GM21723 (cell line): ENCODE results near the gene ACOXL.
A peak's percentile ranks its signal among the peaks of the same experiment; 100 is the strongest.

ENCODE experiments used
- ATAC-seq: cut with Tn5 transposase; IDR thresholded peaks from one replicate; pipeline ENCODE4 v1.9.1; 2021; ENCODE audit warnings: mild to moderate bottlenecking, moderate library complexity; ENCODE audit not compliant: unreplicated experiment

Gene ACOXL

DNA sequence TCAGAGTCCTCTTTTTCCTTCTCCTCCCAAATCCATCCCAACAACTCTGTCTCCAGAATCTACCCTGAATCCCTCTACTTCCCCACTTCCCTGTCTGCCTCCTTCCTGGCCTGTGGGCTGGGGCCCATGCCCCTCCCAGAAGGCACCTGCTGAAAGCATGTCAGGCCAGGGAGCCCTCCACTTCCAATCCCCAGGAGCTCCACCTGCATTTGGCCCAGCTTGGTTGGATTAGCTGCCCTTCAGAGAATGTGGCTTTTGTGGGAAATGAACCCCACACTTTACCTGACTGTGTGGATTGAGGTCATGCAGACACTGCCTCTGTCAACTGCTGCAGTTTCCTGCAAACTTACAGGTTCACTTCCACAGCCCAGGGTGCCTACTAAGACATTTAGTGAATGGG lies 58.5 kb downstream of the ACOXL start:
- ATAC-seq, result no peak

DNA sequence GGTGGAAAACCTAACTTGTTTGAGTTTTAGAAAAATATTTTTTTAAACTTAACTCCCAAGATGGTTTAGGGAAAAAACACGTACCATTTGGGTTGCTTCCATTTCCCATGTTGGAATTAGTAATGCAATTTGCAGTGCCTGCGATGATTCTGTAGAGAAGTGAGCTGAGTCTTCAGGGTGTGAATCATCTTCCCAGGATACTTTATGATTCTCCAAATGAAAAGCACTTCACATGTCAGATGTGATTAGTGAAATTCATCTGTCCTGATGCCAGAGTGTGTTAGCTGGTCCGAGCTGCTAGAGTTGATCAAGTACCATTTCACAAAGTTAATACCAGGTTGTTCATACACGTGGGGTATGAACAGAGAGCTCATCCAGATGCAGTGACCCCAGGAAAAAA lies 59.1 kb downstream of the ACOXL start:
- no peak for ATAC-seq

DNA sequence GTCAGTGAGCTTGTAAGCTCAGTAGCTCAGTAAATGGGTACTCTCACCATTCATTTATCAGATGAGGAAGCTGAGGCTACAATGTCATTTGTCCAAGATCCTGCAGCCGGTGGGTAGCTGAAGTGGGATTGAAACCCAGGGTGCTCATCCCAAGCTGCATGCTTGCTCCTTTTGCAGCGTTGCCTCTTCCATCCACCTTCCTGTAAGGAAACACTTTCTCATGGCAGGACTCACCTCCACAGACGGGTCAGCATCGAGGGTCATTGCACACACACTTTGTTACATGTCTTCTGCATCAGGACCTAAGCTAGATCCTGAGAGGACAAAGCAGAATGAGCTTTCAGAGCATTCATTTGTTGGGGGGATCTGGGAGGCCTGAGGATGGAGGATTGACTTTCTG lies 60.7 kb downstream of the ACOXL start:
- ATAC-seq, result no peak

DNA sequence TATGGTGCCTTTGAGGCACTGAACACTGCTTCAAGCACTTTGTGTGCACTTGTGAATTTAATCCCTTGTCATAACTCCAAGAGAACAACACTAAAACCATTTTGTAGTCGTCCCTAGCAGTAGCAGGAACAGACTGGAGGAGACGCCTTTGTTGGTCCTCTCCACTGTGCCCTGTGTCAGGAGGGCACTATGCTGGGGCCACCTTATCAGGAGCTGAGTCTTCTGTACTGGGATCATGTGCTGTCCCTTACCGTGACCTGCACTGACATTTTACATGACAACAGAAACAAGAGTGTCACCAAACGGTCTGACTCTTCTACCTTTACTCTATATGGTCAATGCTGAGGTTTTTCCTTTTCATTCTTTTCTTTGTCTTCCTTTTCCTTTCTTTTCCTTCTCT lies 62.0 kb downstream of the ACOXL start:
- ATAC-seq, result no peak

DNA sequence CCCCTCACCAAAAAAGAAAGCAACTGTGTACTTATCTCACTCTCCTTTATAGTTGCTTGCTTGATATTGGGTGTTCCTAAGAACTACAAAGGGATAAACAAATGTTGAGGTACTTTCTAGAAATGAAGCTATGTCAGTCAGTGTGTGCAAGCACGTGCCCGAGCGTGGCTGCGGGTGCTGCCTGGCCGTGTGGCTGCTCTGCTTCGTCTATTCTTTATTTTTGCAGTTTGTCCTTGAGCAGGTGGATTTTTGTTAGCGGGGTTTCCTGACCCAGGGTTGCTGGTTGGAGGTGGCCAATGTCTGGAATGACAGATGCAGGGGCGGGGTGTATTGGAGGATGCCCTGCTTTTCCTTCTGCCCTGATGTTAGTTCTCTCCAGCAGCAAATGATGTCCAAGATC lies 62.6 kb downstream of the ACOXL start:
- ATAC-seq, result no peak

DNA sequence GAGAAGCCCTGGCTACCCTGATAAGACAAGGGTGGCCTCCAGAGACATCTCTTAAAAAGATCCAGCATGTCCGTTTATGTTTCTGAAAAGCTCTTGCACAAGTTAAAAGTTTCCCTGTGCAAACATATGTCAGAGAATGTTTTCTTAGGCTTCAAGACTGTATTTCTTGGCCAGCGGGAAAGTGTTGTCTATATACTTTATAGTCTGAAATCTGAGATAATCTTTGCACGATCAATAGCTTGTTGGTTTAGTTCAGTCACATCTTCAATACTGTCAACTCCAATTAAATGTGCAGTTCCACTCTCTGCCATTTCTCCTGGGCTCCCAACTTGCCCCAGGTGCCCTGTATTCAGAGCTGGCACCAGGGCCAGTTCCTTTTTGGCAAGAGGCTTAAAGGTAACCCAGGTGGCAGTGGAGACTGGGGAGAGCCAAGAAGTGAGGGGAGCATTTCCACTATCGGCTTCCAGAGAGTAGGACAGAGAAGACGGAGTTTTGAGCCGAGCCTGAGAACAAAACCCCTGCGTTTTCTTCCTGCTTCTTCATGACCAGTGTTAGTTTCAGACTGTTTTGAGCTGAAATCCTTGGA lies 64.4 kb downstream of the ACOXL start:
- no peak for ATAC-seq

DNA sequence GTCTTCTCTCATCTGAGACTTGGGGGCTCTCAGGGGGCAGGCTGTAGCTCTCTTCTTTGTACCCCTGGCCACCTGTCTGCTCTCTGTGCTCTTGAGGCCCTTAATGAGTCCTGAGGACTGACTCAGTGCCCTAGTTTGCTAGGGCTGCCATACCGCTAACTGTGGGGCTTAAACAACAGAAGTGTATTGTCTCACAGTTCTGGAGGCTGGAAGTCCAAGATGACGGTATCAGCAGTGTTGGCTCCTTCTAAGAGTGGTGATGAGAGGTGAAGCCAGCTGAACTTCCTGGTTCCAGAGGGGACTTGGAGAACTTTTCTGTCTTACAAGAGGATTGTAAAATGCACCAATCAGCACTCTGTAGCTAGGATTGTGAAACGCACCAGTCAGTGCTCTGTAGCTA lies 67.0 kb downstream of the ACOXL start:
- ATAC-seq, result no peak

DNA sequence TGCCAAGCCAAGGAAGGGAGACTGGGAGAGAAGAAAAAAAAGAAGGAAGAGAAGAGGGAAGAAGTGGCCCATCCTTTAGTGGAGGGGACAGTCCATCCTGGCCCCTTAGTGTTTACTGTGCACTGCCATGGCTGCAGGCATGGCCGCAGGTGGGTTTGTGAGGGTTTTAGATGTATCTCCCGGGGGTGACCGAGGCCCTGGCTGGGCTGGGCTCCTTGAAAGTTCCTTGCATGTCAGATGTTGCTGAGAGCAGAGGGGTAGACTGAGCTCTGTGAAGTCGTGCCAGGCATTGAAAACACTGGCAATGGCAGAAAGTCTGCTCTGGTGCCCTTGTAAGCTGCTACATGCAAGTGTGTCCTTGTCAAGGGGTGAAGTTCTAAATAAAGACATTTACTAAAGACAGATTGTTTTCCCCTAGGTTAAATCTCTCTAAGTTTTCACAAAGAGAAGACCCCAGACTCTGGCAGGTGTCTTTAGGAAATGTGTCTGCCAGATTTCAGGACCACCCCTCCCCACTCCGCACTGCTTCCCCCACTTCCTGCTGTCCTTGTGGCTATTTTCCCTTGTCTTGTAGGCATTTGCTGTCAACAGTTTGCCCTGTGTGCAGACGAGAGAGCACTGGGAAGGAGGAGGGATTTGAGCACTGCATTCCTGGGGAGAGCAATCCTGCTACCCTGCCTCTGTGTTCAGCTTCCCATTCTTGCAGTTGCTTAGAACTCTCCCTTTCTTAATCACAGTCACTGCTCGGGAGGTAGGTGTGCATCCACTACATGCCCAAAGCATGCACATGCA lies 68.4 kb downstream of the ACOXL start:
- ATAC-seq, result no peak

DNA sequence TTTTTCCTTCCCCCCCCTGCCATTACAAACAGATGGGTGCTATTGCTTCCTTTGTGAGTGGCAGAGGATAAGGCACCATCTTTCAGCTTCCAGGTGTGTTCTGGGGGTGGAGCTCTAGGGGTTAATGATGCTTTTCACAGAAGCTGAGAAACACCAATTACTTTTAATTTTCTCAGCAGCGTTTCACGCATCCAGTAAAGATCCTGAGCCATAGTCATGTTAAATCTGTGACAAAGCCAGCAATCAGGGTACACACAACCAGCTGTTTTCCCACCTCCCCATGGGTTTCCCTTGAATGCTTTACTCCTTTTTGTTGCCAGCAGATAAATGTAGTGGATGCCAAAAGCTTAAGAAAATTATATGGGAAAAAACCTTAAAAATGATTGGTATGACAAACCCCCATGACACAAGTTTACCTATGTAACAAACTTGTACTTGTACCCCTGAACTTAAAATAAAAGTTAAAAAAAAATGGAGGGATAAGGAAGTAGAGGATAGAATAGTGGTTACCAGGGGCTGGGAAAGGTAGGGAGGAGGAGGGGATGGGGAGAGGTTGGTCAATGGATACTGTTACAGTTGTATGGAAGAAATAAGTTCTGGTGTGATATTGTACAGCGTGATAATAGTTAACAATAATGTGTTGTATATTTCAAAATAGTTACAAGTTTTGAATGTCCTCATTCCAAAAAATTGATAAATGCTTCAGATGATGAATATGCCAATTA lies 70.0 kb downstream of the ACOXL start:
- no peak for ATAC-seq

DNA sequence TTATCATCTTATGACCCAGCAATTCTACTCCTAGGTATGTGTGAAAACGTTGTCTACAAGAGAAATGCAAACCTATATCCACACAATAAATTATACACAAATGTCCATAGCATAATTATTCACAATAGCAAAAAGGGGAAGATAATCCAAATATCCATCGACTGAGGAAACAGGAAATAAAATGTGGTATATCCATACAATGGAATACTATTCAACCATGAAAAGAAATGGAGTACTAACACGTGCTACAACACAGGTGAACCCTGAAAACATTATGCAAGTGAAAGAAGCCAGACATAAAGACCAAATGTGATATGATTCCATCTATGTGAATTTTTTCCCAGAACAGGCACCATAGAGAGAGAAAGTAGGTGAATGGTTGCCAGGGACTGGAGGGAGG lies 72.1 kb downstream of the ACOXL start:
- no peak for ATAC-seq

DNA sequence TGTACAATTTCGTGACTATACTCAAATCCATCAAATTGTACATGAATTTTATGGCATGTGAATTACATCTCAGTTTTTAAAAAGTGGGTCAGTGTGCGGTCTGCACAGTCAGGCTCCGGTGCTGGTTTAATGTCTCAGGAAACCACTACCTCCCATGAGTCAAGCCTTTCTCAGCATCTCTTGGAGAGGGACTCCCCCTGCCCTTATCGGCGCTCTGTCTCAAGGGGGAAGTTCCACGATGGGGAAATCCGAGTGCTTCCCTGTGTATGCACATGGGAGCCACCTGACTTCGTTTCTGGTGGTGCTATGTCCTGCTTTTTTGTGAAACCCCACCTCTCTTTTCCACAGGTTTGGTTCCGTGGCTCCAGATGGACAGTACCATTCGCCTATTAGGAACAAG lies 72.5 kb downstream of the ACOXL start:
- peak; percentile 76 for ATAC-seq

DNA sequence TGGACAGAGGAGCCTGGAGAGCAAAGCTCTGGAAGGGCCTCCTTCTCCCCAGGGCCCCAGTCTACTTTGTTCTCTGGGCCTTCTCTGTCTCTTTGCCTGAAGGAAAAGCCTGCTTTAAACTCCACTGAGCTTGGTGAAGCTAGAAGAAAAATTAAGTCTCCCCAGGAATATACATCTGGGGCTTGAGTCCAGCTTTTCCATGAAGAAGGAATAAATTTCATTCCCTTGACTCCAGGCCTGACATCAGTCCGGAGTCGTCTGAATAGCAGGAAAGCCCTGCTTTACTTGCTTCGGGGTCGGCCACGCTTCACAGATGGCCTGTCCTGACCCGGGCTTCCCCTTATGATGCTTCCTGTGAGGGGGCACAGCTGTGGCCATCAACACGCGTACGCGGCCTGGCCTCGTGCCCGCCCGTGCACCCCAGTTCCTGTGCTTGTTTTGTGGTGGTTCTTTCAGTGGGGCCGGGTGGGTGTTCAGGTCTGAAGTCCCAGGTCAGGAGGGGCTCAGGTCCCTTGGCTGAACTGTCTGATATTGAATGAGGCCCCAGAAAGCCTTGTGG lies 73.6 kb downstream of the ACOXL start:
- ATAC-seq, result no peak

DNA sequence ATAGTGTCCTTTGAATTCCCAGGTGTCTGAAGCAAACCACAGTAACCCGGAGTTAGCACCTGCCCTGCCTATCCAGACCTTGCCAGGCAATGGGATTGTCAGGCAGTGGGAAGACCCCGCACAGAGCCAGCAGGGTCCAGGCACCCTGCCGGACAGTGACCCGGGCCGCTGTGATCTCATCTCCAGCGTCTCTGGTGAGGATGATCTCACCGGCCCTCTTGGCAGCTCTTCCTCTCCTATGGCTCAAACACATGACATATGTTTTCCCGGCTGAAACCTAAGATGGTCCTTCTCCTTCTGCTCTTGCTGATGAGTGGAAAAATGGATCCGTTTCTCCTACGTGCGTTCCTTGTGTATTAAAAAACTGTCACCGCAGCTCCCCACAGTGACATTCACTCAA lies 75.1 kb downstream of the ACOXL start:
- ATAC-seq, result no peak

DNA sequence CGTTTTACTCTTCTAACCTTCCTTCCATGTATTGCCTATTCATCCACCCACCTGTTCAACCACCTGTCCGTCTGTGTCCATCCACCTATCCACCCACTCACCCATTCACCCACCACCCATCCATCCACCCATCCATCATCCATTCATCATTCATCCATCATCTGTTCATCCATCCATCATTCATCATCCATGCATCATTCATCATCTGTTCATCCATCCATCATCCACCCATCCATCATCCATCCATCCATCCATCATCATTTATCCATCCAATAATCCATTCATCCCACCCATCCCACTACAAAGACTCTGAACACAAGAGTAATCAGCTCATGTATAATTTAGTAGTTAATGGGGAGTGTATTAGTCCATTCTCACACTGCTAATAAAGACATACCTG lies 78.0 kb downstream of the ACOXL start:
- ATAC-seq, result no peak

DNA sequence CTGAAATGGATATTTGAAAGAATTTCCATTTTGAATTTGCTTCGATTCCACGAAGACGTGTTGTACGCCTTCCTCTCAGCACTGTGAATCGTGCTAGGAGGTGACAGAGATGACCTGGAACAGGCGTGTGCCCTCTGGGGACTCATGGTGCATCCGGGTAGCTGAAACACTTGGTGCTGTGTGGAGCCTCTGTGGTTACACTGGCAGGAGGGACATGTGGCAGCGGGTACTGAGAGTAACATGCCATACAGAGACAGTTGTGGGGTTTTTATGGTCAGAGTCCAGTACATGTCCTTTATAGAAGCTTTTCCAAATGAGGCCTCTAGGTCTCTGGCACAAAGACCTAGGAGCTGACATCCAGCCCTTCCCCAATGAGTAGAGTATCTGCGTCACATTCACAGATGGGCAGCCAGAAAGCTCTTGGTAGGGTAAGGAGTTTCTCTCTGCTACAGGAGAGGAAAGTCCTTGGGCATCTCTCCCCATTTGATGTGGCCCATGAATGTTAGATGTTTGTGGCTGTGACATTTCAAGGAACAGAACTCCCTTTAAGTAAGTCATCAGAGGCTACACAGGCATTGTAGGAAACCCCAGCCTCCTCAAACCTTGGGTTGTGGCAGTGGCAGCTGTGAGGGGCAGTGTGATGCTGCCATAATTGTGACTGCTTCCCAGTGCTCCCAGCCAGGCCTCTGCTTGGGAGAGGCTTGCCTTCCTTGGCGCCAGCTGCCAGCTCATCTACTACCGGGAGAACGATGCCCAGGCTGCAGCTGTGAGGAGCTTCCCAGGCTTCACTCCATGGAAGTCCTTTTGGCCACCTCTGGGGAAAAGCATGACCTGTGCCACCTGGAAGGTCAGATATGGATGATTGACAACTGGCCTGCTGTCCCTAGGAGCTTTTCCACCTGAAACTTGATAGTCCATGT lies 80.6 kb downstream of the ACOXL start:
- no peak for ATAC-seq

DNA sequence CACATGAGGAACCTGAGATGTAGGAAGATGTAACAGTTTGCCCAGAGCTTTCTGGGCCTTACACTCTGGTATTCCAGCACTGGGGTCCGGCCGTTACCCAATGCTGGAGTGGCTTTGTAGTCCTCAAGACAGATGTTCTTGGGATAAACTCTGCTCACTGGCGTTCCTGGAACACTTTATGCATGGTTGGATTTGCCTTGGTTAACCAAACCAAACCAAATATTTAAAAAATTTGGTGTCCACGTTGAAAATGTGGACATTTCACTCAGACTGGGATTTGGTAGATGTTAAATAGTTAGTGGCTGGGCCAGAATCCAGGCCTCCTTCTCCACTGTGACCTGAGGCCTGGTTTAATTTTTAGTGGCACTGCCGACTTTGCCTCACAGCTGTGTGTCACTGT lies 81.5 kb downstream of the ACOXL start:
- ATAC-seq, result no peak

DNA sequence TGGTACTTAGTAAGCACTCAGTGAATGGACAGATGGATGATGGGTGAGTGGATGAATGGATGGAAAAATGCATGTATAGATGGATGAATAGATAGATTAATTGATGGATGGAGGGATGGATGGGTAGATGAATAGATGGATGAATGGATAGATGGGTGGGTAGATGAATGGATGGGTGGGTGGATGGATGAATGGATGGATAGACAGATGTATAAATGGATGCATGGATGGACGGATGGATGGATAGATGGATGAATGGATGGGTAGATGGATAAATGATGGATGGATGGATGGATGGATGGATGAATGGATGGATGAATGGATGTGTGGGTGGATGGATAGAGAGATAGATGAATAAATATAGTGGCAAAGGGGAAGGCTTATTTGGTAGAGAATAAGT lies 83.6 kb downstream of the ACOXL start:
- ATAC-seq, result no peak

DNA sequence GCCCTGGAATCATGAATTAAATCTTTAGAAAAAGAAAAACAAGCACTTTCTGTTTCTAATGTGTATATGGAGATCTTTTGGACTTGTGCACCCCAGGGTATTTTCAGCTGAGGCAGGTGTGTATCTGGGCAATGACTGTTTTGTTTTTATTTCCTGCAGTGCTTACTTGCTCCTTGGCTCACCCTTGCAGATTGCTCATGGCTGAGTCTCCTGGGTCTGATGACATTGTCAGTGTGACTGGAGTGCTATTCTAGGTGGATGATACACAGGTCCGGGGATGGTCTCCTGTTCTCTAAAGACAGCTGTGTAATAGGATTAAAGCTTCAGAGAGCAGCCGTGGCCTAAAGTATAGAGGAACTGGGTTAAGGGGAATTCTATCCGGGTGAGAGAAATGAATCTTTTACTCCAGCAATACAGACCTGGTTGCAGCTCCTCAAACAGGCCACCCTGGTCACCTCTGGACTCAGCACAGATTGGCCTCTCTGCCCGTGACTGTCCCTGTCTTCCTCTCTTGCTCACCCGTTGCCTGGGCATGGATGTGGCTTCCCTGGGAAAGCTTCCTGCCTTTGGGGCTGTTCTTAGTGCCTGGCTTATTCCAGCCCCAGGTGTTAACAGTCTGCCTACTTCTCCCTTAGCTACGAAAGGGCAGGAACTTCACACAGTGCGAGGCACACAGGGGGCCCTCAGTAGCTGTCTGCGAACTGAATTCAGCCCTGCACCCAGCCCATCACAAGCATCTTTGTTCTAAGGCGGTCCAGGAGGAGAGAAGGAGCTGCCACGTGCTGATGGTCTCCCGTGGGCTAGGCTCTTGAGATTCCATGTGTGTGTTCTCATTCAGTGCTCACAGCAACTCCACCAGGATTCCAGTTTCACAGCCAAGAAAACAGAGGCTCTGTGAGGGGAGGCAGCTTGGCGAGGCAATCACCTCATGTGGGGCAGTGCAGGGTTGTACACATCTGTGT lies 84.3 kb downstream of the ACOXL start:
- ATAC-seq, result no peak

DNA sequence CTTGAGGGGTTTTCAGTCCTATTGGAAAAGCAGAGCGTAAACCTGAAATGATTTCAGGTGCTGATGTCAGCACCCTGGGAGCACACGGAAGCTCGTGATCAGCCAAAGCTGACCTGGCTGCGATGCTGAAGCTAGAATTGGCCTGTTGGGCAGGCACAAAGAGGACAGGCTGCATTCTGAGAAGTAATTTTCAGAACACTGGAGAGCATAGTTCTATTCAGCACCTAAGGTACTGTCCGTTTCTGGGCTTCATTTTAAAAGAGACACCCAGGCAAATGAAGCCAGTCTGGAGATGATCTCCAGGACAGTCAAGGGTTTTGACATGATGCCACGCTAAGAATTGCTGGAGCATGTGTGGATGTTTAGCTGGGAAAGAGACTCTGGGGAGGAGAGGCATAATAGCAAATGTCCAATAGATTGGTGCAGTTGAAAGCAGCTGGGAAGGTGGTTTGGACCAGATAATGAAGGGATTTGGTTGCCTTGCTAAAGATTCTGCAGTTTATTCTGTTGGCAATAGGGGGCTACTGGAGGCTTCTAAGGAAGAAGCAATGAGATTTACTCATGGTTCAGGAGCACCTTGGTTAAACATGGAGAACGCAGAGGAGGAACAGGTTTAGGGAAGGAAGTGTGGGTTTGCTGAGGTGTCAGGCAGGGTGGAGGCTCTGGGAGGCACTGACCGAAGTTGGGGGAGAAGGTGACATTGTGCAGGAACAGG lies 86.6 kb downstream of the ACOXL start:
- ATAC-seq, result no peak
